Jurkat, Clone E6-1 (cell line): Measurements from ENCODE around the gene SERTAD1.
"Not testable (repeated sequence)": the region's sequence is repeated elsewhere in the genome, so short reads cannot be mapped to it uniquely, and the experiment has no call there.

Source experiments
- DNase-seq: peaks from one replicate; pipeline ENCODE4 v3.0.0-alpha.2; 2011; ENCODE audit warnings: low read depth, low spot score
- H3K4me3 ChIP-seq: 2 replicates; pipeline ENCODE4 v1.5.1; 2011; ENCODE audit warnings: mild to moderate bottlenecking, low read length, control low read depth, moderate library complexity

The SERTAD1 gene

GRCh38 chr19:40411958-40412499 lies 13.8 kb downstream of the SERTAD1 start:
- DNase-seq: no peak
- H3K4me3 ChIP-seq: no peak overlapping the region

- H3K4me3 ChIP-seq: no peak overlapping the region
- no peak for DNase-seq
These were observed 14.5 kb downstream of the SERTAD1 start for GRCh38 chr19:40411125-40411842.

DNA sequence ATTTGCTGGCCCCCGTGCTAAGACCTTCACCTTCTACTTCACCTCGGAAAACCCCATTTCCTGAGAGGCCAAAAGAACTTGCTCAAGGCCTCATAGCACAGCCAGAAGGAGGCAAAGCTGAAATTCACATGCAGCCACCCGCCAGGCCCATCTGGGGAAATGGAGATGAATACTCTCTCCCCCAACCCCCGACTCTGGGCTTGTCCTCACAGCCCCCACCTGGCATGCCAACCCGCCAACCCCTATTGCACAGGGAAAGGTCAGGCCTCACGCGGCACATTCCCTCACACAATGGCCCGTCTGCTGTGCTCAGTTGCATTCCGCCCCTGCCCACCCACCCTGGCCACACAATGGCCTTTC lies 15.8 kb downstream of the SERTAD1 start:
- DNase-seq: no peak
- no peak overlapping the region for H3K4me3 ChIP-seq

DNA sequence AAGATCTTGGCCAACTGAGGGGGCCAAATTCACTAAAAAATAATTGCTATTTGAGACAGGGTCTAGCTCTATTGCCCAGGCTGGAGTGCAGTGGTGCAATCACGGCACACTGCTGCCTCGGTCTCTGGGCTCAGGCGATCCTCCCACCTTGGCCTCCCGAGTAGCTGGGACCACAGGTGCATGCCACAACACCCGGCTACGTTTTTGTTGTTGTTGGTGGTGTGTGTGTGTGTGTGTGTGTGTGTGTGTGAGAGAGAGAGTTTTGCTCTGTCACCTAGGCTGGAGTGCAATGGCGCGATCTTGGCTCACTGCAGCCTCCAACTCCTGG lies 17.2 kb downstream of the SERTAD1 start:
- not testable (repeated sequence) for H3K4me3 ChIP-seq, DNase-seq

- no peak overlapping the region for H3K4me3 ChIP-seq
- no peak for DNase-seq
These were observed 17.8 kb downstream of the SERTAD1 start for GRCh38 chr19:40407714-40408597.

DNA sequence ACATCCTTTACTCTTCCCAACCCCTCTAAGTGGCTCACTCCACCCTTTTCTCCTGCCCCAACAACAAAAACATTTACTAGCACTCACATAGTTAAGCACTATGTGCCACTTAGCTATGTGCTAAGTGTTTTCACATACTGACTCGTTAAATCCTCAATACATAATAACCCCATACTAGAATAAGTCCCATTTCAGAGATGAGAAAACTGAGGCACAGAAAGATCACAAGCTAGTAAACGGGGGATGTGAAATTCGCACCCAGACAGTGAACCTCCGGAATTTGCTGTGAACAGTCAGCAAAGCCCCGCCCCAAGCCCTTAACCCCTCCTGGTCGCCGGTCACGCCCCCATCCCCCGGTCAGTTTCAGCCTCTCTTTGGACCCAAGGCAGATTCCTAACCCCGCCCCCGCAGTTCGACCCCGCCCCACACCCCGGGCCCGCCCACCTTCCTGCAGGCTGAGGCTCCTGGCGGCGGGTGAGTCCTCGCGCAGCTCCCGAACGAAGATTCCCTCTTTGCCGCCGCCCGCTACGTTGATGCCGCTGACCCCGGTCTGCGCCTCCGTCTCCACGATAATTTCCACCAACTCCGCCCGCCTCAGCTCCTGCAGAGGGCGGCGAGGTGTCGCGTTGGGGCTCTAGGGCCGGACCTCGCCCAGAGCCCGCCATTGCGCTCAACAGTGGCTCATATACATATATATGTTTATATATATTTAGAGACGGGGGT lies 22.4 kb downstream of the SERTAD1 start:
- H3K4me3 ChIP-seq: peak overlapping the region; percentile 64
- peak; percentile 53 for DNase-seq

- H3K4me3 ChIP-seq: no peak overlapping the region
- DNase-seq: no peak
These were observed 25.2 kb downstream of the SERTAD1 start for GRCh38 chr19:40400559-40400958.

DNA sequence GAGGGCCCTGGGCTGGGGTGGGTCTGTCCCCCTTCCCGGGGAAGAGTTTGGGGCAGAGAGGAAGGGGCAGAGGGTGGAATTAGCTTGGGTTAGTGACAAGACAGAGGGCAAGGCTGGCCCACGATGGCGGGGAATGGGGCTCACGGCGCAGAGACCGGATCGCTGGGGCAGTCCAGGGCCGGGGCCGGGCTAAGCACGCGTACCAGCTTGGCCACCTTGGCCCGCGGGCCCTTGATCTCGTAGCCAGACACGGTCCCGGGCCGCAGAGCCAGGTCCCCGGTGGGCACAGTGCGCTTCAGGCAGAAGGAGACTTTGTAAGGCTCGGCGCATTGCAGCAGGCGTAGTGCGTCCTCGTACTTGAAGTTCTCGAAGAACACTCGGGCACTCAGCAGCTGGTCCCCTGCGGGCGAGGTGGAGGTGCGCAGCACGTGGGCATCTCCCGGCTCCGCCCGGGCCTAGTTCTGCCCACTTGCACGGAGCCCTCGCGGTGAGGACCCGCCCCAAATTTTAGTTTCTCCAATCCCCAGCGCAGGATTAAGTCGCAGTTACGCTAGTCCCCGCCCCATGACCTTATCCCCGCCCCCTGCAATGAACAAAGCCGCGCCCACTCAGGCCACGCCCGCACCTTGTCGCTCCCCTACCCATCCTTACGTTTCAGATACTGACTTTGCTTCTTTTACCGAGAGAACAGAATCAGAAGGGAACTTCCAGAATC lies 27.2 kb downstream of the SERTAD1 start:
- H3K4me3 ChIP-seq: no peak overlapping the region
- no peak for DNase-seq

DNA sequence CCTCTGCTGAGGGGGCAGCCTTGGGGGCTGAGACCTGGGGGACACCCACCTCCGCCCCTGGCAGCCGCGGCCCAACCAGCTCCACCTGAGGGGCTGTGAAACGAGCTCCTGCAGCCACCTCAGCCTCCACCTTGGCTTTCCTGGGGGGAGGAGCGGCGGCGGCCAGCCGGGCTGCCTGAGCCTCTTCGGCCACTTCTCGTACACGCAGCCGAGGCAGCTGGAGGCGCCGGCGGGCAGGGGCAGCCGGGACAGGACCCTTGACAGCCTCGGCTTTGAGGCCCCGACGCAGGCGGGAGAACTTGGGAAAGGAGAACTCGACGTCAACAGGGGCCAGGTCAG lies 28.3 kb downstream of the SERTAD1 start:
- no peak overlapping the region for H3K4me3 ChIP-seq
- DNase-seq: no peak

- no peak for DNase-seq
- no peak overlapping the region for H3K4me3 ChIP-seq
These were observed 28.8 kb downstream of the SERTAD1 start for GRCh38 chr19:40396886-40397567.

- H3K4me3 ChIP-seq: no peak overlapping the region
- no peak for DNase-seq
These were observed 29.8 kb downstream of the SERTAD1 start for GRCh38 chr19:40395956-40396355.

DNA sequence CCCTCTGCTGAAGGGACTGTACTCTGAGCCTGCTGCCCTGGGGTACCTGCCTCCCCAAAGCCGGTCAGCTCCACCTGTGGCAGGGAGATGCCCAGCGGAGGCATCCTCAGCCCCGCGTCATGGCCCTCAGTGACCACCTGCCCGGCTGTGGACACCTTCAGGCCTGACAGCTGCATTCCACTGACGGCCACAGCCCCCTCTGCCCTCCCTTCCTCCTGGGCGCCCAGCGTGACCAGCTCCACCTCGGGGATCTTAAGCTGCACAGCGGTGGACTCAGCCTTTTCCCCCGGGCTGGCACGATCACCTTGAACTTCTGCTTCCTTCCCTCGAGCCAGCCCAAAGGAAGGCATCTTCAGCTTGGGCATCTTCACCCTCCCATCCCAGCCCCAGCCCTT lies 31.0 kb downstream of the SERTAD1 start:
- DNase-seq: no peak
- H3K4me3 ChIP-seq: no peak overlapping the region

- DNase-seq: no peak
- H3K4me3 ChIP-seq: no peak overlapping the region
These were observed 31.6 kb downstream of the SERTAD1 start for GRCh38 chr19:40393894-40394815.

DNA sequence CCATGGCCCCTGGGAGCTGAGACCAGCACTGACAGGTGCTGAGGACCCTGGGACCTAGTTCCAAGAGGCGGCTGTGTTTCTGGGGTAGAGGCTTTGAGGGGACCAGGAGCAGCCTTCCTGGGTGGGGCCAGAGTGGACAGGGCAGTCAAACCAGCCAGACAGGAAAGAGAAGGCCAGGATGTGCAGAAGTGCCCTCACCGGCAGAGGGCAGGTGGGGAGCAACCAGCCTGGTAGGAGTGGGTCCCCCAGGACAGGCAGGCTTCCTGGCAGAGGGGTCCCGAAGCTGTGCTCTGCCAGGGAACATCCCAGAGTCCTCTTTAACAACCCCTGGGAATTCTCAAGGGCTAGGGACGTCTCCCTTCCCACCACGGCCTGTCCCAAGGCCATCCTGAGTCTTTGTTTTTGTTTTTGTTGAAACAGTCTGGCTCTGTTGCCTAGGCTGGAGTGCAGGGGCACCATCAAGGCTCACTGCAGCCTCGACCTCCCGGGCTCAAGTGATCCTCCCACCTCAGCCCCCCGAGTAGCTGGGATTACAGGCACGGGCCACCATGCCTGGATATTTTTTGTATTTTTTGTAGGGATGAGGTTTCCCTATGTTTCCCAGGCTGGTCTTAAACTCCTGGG lies 32.8 kb downstream of the SERTAD1 start:
- no peak for DNase-seq
- no peak overlapping the region for H3K4me3 ChIP-seq

DNA sequence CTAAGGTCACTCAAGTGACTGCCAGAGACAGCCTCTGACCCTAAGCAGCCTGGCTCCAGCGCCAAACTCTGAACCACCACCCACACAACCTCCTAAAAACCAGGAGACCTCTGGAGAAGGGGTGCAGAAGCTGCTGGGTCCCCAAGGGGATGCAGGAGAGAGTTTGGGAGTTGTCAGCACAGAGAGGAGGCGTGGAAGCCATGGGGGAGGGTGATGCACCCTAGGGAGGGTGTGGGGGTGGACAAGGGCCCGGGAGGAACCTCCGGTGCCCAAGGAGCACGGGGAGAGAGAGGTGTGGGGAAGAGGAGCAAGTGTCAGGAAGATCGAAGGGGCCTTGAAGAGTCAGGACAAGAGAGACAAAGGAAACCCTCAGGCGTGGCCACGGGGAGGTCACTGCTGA lies 33.7 kb downstream of the SERTAD1 start:
- no peak overlapping the region for H3K4me3 ChIP-seq

DNA sequence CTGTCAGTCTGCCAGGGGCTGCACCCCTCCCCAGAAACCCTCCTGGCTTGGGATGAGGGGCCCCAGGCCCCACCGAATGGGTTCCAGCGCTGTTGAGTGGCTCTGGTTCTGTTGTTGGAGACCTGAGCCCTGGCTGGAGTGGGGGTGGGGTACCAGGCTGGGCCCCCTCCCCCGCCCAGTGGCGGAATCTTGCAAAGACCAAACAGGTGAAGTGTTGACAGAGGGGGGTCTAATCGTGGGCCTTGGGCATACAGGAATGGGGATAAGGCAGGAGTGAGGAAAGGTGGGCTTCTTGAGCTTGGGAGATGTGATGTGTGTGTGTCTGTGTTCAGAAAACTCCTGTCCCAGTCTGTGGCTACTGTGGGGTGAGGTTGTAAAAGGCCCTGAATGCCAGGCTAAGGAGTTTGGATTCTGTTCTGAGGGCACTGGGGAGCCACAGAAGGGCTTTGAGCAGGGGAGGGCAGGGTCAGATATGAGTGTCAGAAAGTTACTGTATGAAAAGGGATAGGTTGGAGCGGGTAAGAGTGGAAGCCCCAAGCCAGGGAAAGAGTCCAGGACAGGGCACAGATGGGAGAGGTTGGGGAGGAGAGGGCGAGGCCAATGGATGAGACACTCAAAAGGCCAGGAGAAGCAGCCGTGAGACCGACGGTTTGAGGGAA lies 35.6 kb downstream of the SERTAD1 start, which contains the start of gene HIPK4:
TSS of gene HIPK4 (minus strand) at position 98 of the 659 bp plus-strand sequence. CDS start 279 bp downstream, outside the sequence.
- no peak within 1 kb of the TSS for H3K4me3 ChIP-seq
- no peak for DNase-seq

More for the DNA sequence above, 33.7 kb downstream of the SERTAD1 start:
- no peak for DNase-seq
